Gastrocnemius medialis (tissue), 4 donors: ENCODE results near the gene GPR139.

Experiments
- POLR2A ChIP-seq, 2 donors: fragments of 450-650 bp; IDR thresholded peaks; one replicate each; pipeline ENCODE4 v1.6.1; 2017; ENCODE audit warnings: antibody characterized with exemption in 2 of 2, mild to moderate bottlenecking in 2 of 2, moderate library complexity in 2 of 2
- TF ChIP-seq, protein P1 (sequence below), 5 experiments: fragments of 450-650 bp in 3 of 5; fragments of 200-600 bp in 2 of 5; sonication (generic) in 2 of 5; IDR thresholded peaks in 4 of 5; conservative IDR thresholded peaks in 1 of 5; 1 replicate in 4 of 5; 2 replicates in 1 of 5; pipeline ENCODE4 v1.5.1; 2016 to 2019; ENCODE audit warnings: antibody characterized with exemption in 5 of 5, mild to moderate bottlenecking in 3 of 5, moderate library complexity in 3 of 5

GRCh38 chr16:20053336-20053735 is 20.4 kb downstream of the GPR139 start:
- no peak for TF ChIP-seq POLR2A (IDR thresholded peaks at IDR 0.05)
- TF ChIP-seq, protein P1, sequence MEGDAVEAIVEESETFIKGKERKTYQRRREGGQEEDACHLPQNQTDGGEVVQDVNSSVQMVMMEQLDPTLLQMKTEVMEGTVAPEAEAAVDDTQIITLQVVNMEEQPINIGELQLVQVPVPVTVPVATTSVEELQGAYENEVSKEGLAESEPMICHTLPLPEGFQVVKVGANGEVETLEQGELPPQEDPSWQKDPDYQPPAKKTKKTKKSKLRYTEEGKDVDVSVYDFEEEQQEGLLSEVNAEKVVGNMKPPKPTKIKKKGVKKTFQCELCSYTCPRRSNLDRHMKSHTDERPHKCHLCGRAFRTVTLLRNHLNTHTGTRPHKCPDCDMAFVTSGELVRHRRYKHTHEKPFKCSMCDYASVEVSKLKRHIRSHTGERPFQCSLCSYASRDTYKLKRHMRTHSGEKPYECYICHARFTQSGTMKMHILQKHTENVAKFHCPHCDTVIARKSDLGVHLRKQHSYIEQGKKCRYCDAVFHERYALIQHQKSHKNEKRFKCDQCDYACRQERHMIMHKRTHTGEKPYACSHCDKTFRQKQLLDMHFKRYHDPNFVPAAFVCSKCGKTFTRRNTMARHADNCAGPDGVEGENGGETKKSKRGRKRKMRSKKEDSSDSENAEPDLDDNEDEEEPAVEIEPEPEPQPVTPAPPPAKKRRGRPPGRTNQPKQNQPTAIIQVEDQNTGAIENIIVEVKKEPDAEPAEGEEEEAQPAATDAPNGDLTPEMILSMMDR (IDR thresholded peaks at IDR 0.05 in 4 of 5, conservative IDR thresholded peaks at IDR 0.05 in 1 of 5): no peak
